ENCODE data around the gene ATP6AP2. TPM values are rescaled to one million over a fixed set of nuclear protein-coding genes. Genes with fewer than 3 reads are reported as not detected.
"Not testable (repeated sequence)": the region's sequence is repeated elsewhere in the genome, so short reads cannot be mapped to it uniquely, and the experiment has no call there.

Gene ATP6AP2
- total and polyA plus RNA-seq, 9 of the 15 experiments (the other 6 are each of a cell fraction or from before 2014, with no cell fraction given), result 23.3 to 131 (median 41.9) TPM

GRCh38 chrX:40582811-40583210 lies 2.0 kb downstream of the ATP6AP2 start (continued):
- no peak for TF ChIP-seq RBBP5 (IDR thresholded peaks at IDR 0.05; ENCODE audit: borderline replicate concordance, insufficient read depth, low read length, poor library complexity, severe bottlenecking)
- no peak for TF ChIP-seq CHD1 (IDR thresholded peaks at IDR 0.05; ENCODE audit: low read length)
- no peak for TF ChIP-seq SRSF7 (optimal IDR thresholded peaks at IDR 0.05; ENCODE audit: low read depth, low read length)
- no peak for TF ChIP-seq ZNF766 (CRISPR knock-in tag; conservative IDR thresholded peaks at IDR 0.05)
- no peak for TF ChIP-seq MTA1 (IDR thresholded peaks at IDR 0.05; ENCODE audit: borderline replicate concordance)
- no peak for TF ChIP-seq MTA3 (IDR thresholded peaks at IDR 0.05; ENCODE audit: borderline replicate concordance)
- TF ChIP-seq GATAD2B (IDR thresholded peaks at IDR 0.05; ENCODE audit: borderline replicate concordance), result no peak
- no peak for TF ChIP-seq ZNF512 (tag; IDR thresholded peaks at IDR 0.05)
- TF ChIP-seq IRF2 (CRISPR knock-in tag; IDR thresholded peaks at IDR 0.05), result no peak
- no peak for TF ChIP-seq SMAD3 (CRISPR knock-in tag; conservative IDR thresholded peaks at IDR 0.05)
- TF ChIP-seq NR0B1 (IDR thresholded peaks at IDR 0.05; ENCODE audit: partially characterized antibody), result no peak
- TF ChIP-seq CREBBP (IDR thresholded peaks at IDR 0.05; ENCODE audit: low read depth, low read length), result no peak

GRCh38 chrX:40587623-40588022 lies 6.9 kb downstream of the ATP6AP2 start:
- H3K27ac ChIP-seq (ENCODE audit: extremely low read depth, low read depth, low read length); POLR2A ChIA-PET; H3K4me3 ChIP-seq; BruUV-seq (replicated peaks); H3K27me3 ChIP-seq (ENCODE audit: control insufficient read depth in 2 of 2, insufficient read depth in 2 of 2, low read length in 2 of 2); H2AFZ ChIP-seq (ENCODE audit: low read depth, low read length); H3K9me3 ChIP-seq (replicated peaks; ENCODE audit: control insufficient read depth, insufficient read depth, low read depth, low read length); H3K9me1 ChIP-seq (ENCODE audit: control insufficient read depth, insufficient read depth, low read length); H3K4me1 ChIP-seq (replicated peaks in 1 of 2; ENCODE audit: control insufficient read depth in 2 of 2, insufficient read depth in 2 of 2, low read length in 2 of 2); H3K4me2 ChIP-seq (ENCODE audit: insufficient read depth, low read length); H3K9ac ChIP-seq (ENCODE audit: insufficient read depth in 1 of 2, low read depth in 2 of 2, low read length in 2 of 2); ATAC-seq; H4K20me1 ChIP-seq (replicated peaks; ENCODE audit: control insufficient read depth, insufficient read depth, low read length); CTCF ChIA-PET (ENCODE audit: low intra/inter-chr PET ratio); FAIRE-seq; in situ Hi-C loops (cut with MboI); DNase-seq (ENCODE audit: extremely low read depth in 1 of 4, low spot score in 3 of 4): not testable (repeated sequence)
- intact Hi-C loops (cut with micrococcal nuclease), result loop anchor here (10.0 kb wide), 1 partner anchor 57 kb away; the partner anchor contains the start of gene CXorf38
- WGBS (ENCODE audit: insufficient coverage, low coverage, missing lambda C conversion rate), result 38% methylated on average over 1 of the region's 1 CpG
- peaks cover 16% of the 10 kb centered on the region; the same call in 1 of the 3 replicates for H3K36me3 ChIP-seq (ENCODE audit: control insufficient read depth, insufficient read depth, low read length)
- H3K79me2 ChIP-seq (ENCODE audit: control insufficient read depth, insufficient read depth, low read length), result peaks cover 16% of the 10 kb centered on the region
